ENCODE data around the gene A3GALT2. TPM values are rescaled to one million over a fixed set of nuclear protein-coding genes. Genes with fewer than 3 reads are reported as not detected.
"Not testable (repeated sequence)": the region's sequence is repeated elsewhere in the genome, so short reads cannot be mapped to it uniquely, and the experiment has no call there.

A3GALT2 gene
- total RNA-seq, 1 donor: not detected

DNA sequence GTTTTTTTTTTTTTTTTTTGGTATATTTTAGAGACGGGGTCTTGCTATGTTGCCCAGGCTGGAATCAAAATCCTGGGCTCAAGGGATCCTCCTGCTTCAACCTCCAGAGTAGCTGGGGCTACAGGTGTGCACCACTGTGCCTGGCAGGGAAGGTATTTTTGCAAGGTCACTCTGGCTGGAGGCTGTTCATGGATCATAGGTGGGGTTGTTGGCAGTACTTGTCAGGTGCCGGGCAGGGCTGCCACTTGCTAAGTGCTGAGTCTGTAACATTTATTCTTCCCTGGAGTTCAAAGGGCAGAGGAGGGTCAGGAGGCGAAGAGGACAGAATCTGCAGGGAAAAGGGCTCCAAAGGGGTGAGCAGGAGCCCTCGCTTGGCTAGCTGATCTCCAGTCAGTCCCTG is 24.1 kb downstream of the A3GALT2 start:
- no peak overlapping the region for H3K4me3 ChIP-seq (ENCODE audit: low read depth, low read length)
- TF ChIP-seq, protein P1, sequence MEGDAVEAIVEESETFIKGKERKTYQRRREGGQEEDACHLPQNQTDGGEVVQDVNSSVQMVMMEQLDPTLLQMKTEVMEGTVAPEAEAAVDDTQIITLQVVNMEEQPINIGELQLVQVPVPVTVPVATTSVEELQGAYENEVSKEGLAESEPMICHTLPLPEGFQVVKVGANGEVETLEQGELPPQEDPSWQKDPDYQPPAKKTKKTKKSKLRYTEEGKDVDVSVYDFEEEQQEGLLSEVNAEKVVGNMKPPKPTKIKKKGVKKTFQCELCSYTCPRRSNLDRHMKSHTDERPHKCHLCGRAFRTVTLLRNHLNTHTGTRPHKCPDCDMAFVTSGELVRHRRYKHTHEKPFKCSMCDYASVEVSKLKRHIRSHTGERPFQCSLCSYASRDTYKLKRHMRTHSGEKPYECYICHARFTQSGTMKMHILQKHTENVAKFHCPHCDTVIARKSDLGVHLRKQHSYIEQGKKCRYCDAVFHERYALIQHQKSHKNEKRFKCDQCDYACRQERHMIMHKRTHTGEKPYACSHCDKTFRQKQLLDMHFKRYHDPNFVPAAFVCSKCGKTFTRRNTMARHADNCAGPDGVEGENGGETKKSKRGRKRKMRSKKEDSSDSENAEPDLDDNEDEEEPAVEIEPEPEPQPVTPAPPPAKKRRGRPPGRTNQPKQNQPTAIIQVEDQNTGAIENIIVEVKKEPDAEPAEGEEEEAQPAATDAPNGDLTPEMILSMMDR (IDR thresholded peaks at IDR 0.05; ENCODE audit: insufficient read depth, low read length): no peak
- DNase-seq (ENCODE audit: low read depth): no peak

DNA sequence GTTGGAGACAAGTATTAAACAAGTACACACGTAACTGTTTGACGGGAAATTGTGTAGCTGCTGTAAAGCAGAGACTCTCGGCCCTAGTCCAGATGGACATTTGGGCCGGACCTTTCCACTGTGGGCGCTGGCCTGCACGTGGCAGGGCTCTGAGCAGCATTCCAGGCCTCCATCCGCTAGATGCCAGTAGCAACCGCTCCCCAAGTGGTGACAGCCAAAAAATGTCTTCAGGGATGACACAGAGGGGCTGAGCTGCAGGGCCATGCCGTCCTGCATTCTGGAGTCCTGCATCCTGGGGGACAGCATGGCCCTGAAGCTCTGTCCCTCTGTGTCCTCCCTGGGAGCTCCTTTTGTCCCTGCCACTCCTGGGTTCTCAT is 24.8 kb downstream of the A3GALT2 start:
- DNase-seq (ENCODE audit: low read depth): no peak
- no peak overlapping the region for H3K4me3 ChIP-seq (ENCODE audit: low read depth, low read length)
- TF ChIP-seq, protein P1 (IDR thresholded peaks at IDR 0.05; ENCODE audit: insufficient read depth, low read length): no peak

DNA sequence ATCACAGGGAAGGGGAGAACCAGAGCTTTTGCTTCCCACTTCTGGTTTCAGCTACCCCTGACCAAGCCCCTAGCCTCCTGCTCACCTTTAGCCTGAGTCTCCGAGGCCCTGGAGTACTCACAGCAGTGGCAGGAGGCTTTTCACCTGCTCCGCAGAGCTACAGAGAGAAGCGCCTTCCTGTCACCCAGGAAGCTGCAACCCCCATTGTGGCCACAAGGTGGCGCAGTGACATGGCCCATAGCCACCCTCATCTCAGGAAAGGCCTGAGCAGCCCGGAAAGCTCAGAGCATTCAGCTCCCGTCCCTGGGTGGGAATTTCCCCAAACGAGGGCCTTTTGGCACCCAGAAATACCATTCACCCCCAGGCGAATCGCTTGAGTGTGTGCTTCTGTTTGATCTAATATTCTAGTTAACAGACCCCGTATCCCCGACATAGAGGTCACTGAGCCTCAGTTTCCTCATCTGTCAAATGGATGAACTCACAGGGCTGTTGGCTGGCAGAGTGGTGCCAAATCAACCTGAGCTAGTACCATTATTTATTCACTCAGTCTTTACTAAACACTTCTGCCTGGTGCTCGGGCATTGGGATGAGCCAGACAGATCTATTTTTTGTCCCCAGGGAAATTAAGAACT is 25.3 kb downstream of the A3GALT2 start:
- DNase-seq (ENCODE audit: low read depth): peak; percentile 79
- TF ChIP-seq, protein P1 (IDR thresholded peaks at IDR 0.05; ENCODE audit: insufficient read depth, low read length): peak; percentile 93
- no peak overlapping the region for H3K4me3 ChIP-seq (ENCODE audit: low read depth, low read length)

DNA sequence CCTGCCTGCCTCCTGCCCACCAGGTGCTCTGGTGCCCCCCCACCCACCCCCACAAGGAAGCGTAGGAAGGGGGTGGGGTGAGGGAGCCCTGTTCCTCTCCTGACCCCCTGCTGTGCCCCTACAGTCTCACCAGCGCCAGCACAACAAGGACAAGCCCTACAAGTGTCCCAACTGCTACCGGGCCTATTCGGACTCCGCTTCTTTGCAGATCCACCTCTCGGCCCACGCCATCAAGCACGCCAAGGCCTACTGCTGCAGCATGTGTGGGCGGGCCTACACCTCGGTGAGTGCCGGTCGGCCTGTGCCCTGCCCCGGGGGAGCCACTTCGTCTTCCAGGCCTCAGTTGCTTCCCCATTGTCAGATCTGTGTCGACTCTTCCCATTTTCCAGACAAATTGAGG is 25.9 kb downstream of the A3GALT2 start:
- DNase-seq (ENCODE audit: low read depth): no peak
- TF ChIP-seq, protein P1 (IDR thresholded peaks at IDR 0.05; ENCODE audit: insufficient read depth, low read length): no peak
- no peak overlapping the region for H3K4me3 ChIP-seq (ENCODE audit: low read depth, low read length)

DNA sequence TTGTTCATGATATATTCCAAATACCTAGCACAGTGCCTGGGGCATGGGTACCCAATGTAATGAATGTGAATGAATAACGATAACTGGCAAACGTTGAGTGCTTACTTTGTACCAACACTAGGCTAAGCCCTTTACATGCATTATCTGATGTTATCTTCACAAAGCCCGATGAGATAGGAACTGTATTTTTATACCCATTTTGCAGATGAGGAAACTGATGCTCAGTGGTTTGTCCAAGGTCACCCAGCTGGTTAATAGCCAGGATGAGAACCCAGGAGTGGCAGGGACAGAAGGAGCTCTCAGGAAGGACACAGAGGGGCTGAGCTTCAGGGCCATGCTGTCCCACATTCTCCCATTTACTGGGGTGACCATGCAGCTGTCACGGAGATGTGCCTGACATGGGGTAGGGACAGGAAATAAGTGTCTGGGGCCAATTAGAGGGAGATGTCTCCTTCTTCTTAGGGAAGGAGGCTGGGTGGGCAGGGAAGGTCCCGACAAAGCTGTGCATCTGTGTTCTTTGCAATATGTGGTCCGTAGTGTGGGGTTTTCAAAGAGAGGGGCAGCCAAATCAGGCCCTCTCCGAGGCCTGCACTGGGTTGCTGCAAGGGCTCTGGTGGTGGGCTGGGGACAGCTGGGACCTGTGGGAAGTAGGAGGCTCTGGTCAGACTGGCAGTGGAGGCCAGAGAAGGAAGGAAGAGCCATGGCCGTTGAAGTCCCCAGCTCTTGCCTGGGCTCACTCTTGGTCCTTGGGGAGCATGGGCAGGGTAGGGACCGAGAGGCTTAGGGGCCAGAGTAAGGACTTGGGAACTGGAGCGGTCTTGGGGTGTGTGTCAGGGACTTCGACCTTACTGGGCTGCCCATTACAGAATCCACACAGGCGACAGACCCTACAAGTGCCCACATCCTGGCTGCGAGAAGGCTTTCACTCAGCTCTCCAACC is 26.6 kb downstream of the A3GALT2 start:
- no peak for DNase-seq (ENCODE audit: low read depth)
- no peak overlapping the region for H3K4me3 ChIP-seq (ENCODE audit: low read depth, low read length)
- TF ChIP-seq, protein P1 (IDR thresholded peaks at IDR 0.05; ENCODE audit: insufficient read depth, low read length): no peak

- DNase-seq (ENCODE audit: low read depth): peak; percentile 27
- TF ChIP-seq, protein P1 (IDR thresholded peaks at IDR 0.05; ENCODE audit: insufficient read depth, low read length): no peak
- no peak overlapping the region for H3K4me3 ChIP-seq (ENCODE audit: low read depth, low read length)
Measured at GRCh38 chr1:33292726-33293340, 28.1 kb downstream of the A3GALT2 start.

GRCh38 chr1:33290615-33291014 is 30.3 kb downstream of the A3GALT2 start:
- DNase-seq (ENCODE audit: low read depth); H3K4me3 ChIP-seq (ENCODE audit: low read depth, low read length): not testable (repeated sequence)

Measured in fibroblast of the aortic adventitia (primary cell).